Liver (tissue), 9 donors: ENCODE data around the gene NAE1. TPM values are rescaled to one million over a fixed set of nuclear protein-coding genes. Genes with fewer than 3 reads are reported as not detected.
"Not testable (repeated sequence)": the region's sequence is repeated elsewhere in the genome, so short reads cannot be mapped to it uniquely, and the experiment has no call there.

Experiments
- DNase-seq: peaks from one replicate; pipeline ENCODE4 v3.0.0-alpha.2; 2017; ENCODE audit warnings: low spot score
- H3K27ac ChIP-seq, 2 donors: one replicate each; pipeline ENCODE4 v1.7.0; 2013; ENCODE audit warnings: inconsistent platforms in 2 of 2, low read length in 2 of 2, control low read depth in 1 of 2, low read depth in 1 of 2, mild to moderate bottlenecking in 1 of 2
- H3K27me3 ChIP-seq, 4 donors: one replicate each; pipeline versions ENCODE4 v1.6.1 to v1.7.0; 2013; ENCODE audit warnings: low read length in 3 of 4, inconsistent platforms in 1 of 4, mild to moderate bottlenecking in 1 of 4, moderate library complexity in 1 of 4; ENCODE audit not compliant: control insufficient read depth in 4 of 4, insufficient read depth in 4 of 4
- H3K36me3 ChIP-seq, 4 donors: one replicate each; pipeline versions ENCODE4 v1.6.1 to v1.7.0; 2013; ENCODE audit warnings: low read length in 3 of 4, mild to moderate bottlenecking in 3 of 4, low read depth in 1 of 4, moderate library complexity in 1 of 4; ENCODE audit not compliant: control insufficient read depth in 4 of 4, insufficient read depth in 3 of 4
- H3K4me1 ChIP-seq, 4 donors: one replicate each; pipeline versions ENCODE4 v1.6.1 to v1.7.0; 2013; ENCODE audit warnings: low read length in 3 of 4, mild to moderate bottlenecking in 3 of 4, moderate library complexity in 1 of 4; ENCODE audit not compliant: control insufficient read depth in 4 of 4, insufficient read depth in 4 of 4
- H3K4me3 ChIP-seq, 3 donors: one replicate each; pipeline versions ENCODE4 v1.6.1 to v1.7.0; 2013; ENCODE audit warnings: low read length in 3 of 3, control low read depth in 1 of 3, low read depth in 1 of 3, mild to moderate bottlenecking in 1 of 3
- H3K9ac ChIP-seq, 2 donors: one replicate each; pipeline ENCODE4 v1.7.0; 2013; ENCODE audit warnings: low read length in 2 of 2, mild to moderate bottlenecking in 2 of 2, moderate library complexity in 2 of 2, control low read depth in 1 of 2, low read depth in 1 of 2
- H3K9me3 ChIP-seq, 4 donors: one replicate each; pipeline versions ENCODE4 v1.6.1 to v1.7.0; 2013; ENCODE audit warnings: low read length in 3 of 4; ENCODE audit not compliant: control insufficient read depth in 4 of 4
- EGR1 ChIP-seq, 2 donors: IDR thresholded peaks; 2 replicates each; pipeline ENCODE4 v1.6.1; 2016 to 2018; ENCODE audit warnings: antibody characterized with exemption in 2 of 2, low read depth in 2 of 2
- FOXA1 ChIP-seq: IDR thresholded peaks from 2 replicates; pipeline ENCODE4 v1.6.1; 2016; ENCODE audit warnings: antibody characterized with exemption
- FOXA2 ChIP-seq: IDR thresholded peaks from 2 replicates; pipeline ENCODE4 v1.6.1; 2016; ENCODE audit warnings: antibody characterized with exemption
- GABPA ChIP-seq, 2 donors: IDR thresholded peaks in 1 of 2; conservative IDR thresholded peaks in 1 of 2; 2 replicates each; pipeline ENCODE4 v1.6.1; 2016; ENCODE audit warnings: antibody characterized with exemption in 2 of 2, mild to moderate bottlenecking in 1 of 2, moderate library complexity in 1 of 2
- NR2F2 ChIP-seq: IDR thresholded peaks from 2 replicates; pipeline ENCODE4 v1.6.1; 2016; ENCODE audit warnings: antibody characterized with exemption
- RAD21 ChIP-seq, 2 donors: IDR thresholded peaks; 2 replicates each; pipeline ENCODE4 v1.6.1; 2016; ENCODE audit warnings: antibody characterized with exemption in 2 of 2, mild to moderate bottlenecking in 2 of 2
- RXRA ChIP-seq, 2 donors: IDR thresholded peaks; 2 replicates each; pipeline ENCODE4 v1.6.1; 2017 to 2018; ENCODE audit warnings: antibody characterized with exemption in 2 of 2, mild to moderate bottlenecking in 1 of 2
- SP1 ChIP-seq: IDR thresholded peaks from 2 replicates; pipeline ENCODE4 v1.6.1; 2018; ENCODE audit warnings: antibody characterized with exemption, mild to moderate bottlenecking
- YY1 ChIP-seq: IDR thresholded peaks from 2 replicates; pipeline ENCODE4 v1.6.1; 2016; ENCODE audit warnings: antibody characterized with exemption, mild to moderate bottlenecking
- WGBS: extraction: QIAGEN DNeasy Blood & Tissue Kit; methylation state at CpG from one replicate; pipeline ENCODE4 v1.1.7; 2013; 5-methylcytosine and 5-hydroxymethylcytosine counted together
- polyA plus RNA-seq, 2 donors: library from polyadenylated mRNA; stranded (reverse) in 1 of 2; unstranded in 1 of 2; fragments of 200-250 nt in 1 of 2; fragments of >200 nt in 1 of 2; fragmentation: Nextera tagmentation in 1 of 2; extraction: Ambion mirVana in 1 of 2; gene quantifications; one replicate each; pipeline versions ENCODE4 v1.2.1 to v1.2.3, GENCODE V29; 2013 to 2015
- total RNA-seq, 2 donors: library from RNA; depleted of rRNA; stranded (reverse); fragments of >200 nt; gene quantifications; one replicate each; pipeline ENCODE4 v1.2.3, GENCODE V29; 2014
- TF ChIP-seq, protein P1 (sequence below): IDR thresholded peaks from 2 replicates; pipeline ENCODE4 v1.6.1; 2016; ENCODE audit warnings: antibody characterized with exemption
- TF ChIP-seq, protein P2 (sequence below): fragments of 150-350 bp; IDR thresholded peaks from 2 replicates; pipeline ENCODE4 v1.5.1; 2017; ENCODE audit warnings: improper control_type of control experiment, low read depth, low read length; ENCODE audit not compliant: missing input control
- TF ChIP-seq, protein P3 (sequence below): IDR thresholded peaks from 2 replicates; pipeline ENCODE4 v1.6.1; 2016; ENCODE audit warnings: antibody characterized with exemption
- TF ChIP-seq, protein P4 (sequence below): IDR thresholded peaks from 2 replicates; pipeline ENCODE4 v1.6.1; 2016; ENCODE audit warnings: antibody characterized with exemption, mild to moderate bottlenecking
- donor health status: healthy.
- donor health status: healthy.
- donor health status: healthy.
- donor health status: healthy.
- donor health status: healthy.

Gene NAE1
- total and polyA plus RNA-seq, 4 donors: 12.3 to 26.4 (median 23.9) TPM

DNA sequence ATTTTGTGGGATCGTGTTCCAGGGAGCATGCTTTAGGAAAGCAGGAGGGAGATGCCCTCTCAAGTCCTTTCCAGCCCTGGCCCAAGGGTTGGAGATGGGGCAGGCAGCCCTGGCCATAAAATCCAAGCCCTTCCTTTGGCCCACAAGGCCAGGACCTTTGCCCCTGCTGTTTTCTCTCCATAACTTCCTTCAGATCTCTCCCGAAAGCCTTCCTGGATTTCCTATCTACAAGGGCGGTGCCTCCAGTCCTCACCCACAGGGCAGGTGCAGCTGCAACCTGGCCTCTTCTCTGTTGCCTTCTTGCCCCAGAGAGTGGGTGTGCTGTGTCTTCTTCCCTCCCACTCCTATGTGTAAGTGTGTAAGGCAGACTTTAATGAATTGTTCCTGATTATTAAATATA lies 41.1 kb upstream of the NAE1 start:
- Histone ChIP-seq H3K4me3 (no peak overlapping the region), H3K9me3 (no peaks in the 10 kb centered on the region), H3K27ac (no peak overlapping the region), H3K27me3 (no peaks in the 10 kb centered on the region), H3K9ac (no peak overlapping the region), H3K4me1 (peaks cover 0 to 9% (median 3%) of the 10 kb centered on the region in 4 donors), H3K36me3 (no peaks in the 10 kb centered on the region)
- no peak for TF ChIP-seq RXRA (IDR thresholded peaks at IDR 0.05)
- no peak for TF ChIP-seq FOXA2
- TF ChIP-seq, protein P1, sequence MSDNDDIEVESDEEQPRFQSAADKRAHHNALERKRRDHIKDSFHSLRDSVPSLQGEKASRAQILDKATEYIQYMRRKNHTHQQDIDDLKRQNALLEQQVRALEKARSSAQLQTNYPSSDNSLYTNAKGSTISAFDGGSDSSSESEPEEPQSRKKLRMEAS: no peak
- no peak for TF ChIP-seq SP1
- TF ChIP-seq RAD21 (IDR thresholded peaks at IDR 0.05): no peak
- no peak for TF ChIP-seq FOXA1
- TF ChIP-seq, protein P2, sequence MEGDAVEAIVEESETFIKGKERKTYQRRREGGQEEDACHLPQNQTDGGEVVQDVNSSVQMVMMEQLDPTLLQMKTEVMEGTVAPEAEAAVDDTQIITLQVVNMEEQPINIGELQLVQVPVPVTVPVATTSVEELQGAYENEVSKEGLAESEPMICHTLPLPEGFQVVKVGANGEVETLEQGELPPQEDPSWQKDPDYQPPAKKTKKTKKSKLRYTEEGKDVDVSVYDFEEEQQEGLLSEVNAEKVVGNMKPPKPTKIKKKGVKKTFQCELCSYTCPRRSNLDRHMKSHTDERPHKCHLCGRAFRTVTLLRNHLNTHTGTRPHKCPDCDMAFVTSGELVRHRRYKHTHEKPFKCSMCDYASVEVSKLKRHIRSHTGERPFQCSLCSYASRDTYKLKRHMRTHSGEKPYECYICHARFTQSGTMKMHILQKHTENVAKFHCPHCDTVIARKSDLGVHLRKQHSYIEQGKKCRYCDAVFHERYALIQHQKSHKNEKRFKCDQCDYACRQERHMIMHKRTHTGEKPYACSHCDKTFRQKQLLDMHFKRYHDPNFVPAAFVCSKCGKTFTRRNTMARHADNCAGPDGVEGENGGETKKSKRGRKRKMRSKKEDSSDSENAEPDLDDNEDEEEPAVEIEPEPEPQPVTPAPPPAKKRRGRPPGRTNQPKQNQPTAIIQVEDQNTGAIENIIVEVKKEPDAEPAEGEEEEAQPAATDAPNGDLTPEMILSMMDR: no peak
- TF ChIP-seq GABPA (IDR thresholded peaks at IDR 0.05 in 1 of 2, conservative IDR thresholded peaks at IDR 0.05 in 1 of 2): no peak
- TF ChIP-seq, protein P3, sequence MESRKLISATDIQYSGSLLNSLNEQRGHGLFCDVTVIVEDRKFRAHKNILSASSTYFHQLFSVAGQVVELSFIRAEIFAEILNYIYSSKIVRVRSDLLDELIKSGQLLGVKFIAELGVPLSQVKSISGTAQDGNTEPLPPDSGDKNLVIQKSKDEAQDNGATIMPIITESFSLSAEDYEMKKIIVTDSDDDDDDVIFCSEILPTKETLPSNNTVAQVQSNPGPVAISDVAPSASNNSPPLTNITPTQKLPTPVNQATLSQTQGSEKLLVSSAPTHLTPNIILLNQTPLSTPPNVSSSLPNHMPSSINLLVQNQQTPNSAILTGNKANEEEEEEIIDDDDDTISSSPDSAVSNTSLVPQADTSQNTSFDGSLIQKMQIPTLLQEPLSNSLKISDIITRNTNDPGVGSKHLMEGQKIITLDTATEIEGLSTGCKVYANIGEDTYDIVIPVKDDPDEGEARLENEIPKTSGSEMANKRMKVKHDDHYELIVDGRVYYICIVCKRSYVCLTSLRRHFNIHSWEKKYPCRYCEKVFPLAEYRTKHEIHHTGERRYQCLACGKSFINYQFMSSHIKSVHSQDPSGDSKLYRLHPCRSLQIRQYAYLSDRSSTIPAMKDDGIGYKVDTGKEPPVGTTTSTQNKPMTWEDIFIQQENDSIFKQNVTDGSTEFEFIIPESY: no peak
- no peak for TF ChIP-seq EGR1 (IDR thresholded peaks at IDR 0.05; ENCODE audit: low read depth in 2 of 2)
- TF ChIP-seq YY1: no peak
- WGBS: 60% methylated on average over 3 of the region's 3 CpGs
- DNase-seq: no peak

DNA sequence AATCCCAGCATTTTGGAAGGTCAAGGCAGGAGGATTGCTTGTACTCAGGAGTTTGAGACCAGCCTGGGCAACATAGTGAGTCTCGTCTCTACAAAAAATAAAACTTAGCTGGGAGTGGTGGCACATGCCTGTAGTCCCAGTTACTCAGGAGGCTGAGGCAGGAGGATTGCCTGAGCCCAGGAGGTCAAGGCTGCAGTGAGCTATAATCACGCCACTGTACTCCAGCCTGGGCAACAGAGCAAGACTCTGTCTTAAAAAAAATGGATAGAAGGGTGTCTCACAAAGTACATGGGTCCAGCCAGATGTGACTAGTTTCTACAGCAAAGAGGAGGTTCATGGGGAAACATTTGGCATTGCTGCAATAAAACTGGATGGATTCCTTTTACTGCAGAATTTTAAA lies 40.6 kb upstream of the NAE1 start:
- H3K27ac ChIP-seq, H3K9ac ChIP-seq, H3K36me3 ChIP-seq, DNase-seq, H3K27me3 ChIP-seq, H3K4me1 ChIP-seq, H3K9me3 ChIP-seq, H3K4me3 ChIP-seq: not testable (repeated sequence)
- 86% methylated on average over 2 of the region's 2 CpGs for WGBS

DNA sequence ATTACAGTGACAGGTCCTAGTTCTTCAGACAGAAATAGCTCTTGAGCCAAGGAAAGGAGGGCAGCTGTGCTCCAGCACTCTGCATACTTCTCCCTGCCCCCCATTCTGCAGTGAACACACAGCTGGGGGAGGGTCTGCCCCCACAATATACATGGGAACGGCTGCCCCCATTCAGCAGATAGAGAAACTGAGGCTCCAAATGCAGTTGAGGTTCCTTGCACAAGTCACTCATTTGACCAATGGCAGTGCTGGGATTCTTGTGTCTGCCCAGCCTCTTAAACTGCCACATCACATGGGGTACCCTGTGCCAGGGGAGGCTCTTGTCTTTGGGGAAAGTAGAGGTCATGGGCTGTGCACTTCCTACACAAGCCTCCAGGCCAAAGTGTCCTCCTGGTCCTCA lies 38.6 kb upstream of the NAE1 start:
- H3K27me3 ChIP-seq: no peaks in the 10 kb centered on the region
- no peaks in the 10 kb centered on the region for H3K9me3 ChIP-seq
- no peaks in the 10 kb centered on the region for H3K36me3 ChIP-seq
- no peak overlapping the region for H3K9ac ChIP-seq
- no peak for DNase-seq
- no peak overlapping the region for H3K4me3 ChIP-seq
- peaks cover 0 to 9% (median 3%) of the 10 kb centered on the region in 4 donors for H3K4me1 ChIP-seq
- TF ChIP-seq NR2F2 (no peak), FOXA2 (no peak)
- TF ChIP-seq, protein P4, sequence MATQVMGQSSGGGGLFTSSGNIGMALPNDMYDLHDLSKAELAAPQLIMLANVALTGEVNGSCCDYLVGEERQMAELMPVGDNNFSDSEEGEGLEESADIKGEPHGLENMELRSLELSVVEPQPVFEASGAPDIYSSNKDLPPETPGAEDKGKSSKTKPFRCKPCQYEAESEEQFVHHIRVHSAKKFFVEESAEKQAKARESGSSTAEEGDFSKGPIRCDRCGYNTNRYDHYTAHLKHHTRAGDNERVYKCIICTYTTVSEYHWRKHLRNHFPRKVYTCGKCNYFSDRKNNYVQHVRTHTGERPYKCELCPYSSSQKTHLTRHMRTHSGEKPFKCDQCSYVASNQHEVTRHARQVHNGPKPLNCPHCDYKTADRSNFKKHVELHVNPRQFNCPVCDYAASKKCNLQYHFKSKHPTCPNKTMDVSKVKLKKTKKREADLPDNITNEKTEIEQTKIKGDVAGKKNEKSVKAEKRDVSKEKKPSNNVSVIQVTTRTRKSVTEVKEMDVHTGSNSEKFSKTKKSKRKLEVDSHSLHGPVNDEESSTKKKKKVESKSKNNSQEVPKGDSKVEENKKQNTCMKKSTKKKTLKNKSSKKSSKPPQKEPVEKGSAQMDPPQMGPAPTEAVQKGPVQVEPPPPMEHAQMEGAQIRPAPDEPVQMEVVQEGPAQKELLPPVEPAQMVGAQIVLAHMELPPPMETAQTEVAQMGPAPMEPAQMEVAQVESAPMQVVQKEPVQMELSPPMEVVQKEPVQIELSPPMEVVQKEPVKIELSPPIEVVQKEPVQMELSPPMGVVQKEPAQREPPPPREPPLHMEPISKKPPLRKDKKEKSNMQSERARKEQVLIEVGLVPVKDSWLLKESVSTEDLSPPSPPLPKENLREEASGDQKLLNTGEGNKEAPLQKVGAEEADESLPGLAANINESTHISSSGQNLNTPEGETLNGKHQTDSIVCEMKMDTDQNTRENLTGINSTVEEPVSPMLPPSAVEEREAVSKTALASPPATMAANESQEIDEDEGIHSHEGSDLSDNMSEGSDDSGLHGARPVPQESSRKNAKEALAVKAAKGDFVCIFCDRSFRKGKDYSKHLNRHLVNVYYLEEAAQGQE: no peak
- WGBS: 92% methylated on average over 1 of the region's 1 CpG
- H3K27ac ChIP-seq: no peak overlapping the region
